GM12873 (cell line): Measurements from ENCODE around the gene RANBP1.

Experiments
- TF ChIP-seq, protein P1 (sequence below): IDR thresholded peaks from 2 replicates; pipeline ENCODE4 v1.5.1; 2012; ENCODE audit warnings: low read depth, mild to moderate bottlenecking, moderate library complexity, low read length, control low read depth; ENCODE audit not compliant: insufficient read depth; ENCODE audit errors: missing control alignments

RANBP1 gene

DNA sequence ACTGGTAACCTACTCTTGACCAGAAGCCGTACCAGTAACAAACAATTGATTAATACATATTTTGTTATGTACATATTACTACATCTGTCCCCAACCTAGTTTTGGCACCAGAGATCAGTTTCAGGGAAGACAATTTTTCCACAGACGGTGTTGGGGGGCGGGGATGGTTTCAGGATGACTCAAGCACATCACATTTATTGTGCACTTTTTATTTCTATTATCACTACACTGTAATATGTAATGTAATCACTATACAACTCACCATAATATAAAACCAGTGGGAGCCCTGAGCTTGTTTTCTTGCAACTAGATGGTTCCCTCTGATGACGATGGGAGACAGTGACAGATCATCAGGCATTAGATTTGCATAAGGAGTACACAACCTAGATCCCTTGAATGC, 20.4 kb upstream of the RANBP1 start:
- TF ChIP-seq, protein P1, sequence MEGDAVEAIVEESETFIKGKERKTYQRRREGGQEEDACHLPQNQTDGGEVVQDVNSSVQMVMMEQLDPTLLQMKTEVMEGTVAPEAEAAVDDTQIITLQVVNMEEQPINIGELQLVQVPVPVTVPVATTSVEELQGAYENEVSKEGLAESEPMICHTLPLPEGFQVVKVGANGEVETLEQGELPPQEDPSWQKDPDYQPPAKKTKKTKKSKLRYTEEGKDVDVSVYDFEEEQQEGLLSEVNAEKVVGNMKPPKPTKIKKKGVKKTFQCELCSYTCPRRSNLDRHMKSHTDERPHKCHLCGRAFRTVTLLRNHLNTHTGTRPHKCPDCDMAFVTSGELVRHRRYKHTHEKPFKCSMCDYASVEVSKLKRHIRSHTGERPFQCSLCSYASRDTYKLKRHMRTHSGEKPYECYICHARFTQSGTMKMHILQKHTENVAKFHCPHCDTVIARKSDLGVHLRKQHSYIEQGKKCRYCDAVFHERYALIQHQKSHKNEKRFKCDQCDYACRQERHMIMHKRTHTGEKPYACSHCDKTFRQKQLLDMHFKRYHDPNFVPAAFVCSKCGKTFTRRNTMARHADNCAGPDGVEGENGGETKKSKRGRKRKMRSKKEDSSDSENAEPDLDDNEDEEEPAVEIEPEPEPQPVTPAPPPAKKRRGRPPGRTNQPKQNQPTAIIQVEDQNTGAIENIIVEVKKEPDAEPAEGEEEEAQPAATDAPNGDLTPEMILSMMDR = no peak

DNA sequence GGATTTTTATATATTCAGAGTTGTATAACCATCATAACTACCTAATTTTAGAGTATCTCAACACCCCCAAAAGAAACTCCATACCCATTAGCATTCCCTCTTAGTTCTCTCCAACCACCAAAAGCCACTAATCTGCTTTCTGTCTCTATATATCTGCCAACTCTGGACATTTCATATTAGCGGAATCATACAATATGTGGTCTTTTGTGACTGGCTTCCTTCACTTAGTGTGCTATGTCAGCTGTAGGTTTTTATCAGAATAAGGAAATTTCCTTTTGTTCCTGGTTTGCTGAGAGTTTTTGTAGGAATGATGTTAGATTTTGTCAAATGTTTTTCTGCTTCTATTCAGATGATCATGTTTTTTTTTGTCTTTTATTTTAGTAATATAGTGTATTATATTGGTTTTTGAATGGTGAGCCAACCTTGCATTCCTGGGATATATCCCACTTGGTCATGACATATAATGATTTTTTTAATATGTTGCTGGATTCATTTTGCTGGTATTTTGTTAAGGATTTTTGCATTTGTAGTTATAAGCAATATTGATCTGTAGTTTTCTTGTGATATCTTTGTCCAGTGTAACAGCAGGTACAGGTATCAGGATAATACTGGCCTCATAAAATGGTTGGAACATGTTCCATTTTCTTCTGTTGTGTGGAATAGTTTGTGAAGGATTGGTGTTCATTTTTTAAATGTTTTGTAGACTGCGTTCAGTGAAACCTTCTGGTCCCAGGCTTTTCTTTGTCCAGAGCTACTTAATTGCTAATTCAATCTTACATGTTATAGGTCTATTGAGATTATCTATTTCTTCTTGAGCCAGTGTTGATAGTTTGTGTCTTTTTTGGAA, 19.1 kb upstream of the RANBP1 start:
- TF ChIP-seq, protein P1 = no peak

DNA sequence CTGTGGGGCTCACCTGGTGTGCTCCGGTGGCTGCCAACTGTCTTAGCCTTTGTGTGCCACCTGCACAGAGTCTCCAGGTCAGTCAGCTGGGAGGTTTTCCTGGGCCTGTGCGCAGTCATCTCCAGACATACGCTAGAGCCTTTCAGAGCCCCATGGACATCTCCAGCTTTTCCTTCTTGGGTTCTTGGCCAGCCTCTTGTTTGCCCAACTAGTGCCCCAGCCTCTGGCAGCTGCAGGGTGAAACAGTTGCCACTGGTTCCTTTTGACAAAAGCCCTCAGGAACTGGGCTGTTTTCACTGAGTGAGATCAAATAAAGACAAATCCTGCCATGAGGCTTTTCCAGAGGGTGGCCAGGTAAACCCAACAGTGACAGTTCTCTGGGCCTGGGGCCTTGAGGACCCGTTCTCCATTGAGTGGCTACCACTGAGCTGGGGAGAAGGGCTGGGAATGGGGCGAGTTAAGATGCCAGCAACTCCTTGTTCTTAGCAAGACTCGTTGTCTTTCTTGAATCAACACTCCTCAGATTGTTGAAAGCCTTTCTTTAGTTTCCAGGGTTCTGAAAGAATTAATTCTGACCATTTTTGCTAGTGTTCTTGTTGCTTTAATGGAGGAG, 16.7 kb upstream of the RANBP1 start:
- TF ChIP-seq, protein P1 = no peak

DNA sequence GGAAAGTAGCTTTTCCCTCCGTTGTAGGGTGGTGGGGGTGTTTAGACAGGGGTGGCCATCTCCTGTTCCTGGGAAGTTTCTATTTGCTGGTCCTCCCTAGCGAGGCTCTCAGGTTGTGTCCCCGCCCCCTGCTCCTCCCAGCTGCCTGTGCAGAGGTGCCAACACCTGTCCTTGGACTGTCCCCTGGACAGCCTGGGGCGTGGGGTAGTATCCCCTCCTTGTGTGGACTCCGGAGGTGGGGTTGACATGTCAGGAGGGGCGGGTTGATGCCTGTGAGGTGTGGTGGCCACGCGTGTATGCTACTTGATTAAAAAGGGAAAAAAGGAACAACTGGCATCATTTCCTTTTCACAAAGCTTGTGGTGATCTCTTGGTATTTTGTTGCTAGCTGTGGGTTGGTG, 14.3 kb upstream of the RANBP1 start:
- TF ChIP-seq, protein P1 = no peak

DNA sequence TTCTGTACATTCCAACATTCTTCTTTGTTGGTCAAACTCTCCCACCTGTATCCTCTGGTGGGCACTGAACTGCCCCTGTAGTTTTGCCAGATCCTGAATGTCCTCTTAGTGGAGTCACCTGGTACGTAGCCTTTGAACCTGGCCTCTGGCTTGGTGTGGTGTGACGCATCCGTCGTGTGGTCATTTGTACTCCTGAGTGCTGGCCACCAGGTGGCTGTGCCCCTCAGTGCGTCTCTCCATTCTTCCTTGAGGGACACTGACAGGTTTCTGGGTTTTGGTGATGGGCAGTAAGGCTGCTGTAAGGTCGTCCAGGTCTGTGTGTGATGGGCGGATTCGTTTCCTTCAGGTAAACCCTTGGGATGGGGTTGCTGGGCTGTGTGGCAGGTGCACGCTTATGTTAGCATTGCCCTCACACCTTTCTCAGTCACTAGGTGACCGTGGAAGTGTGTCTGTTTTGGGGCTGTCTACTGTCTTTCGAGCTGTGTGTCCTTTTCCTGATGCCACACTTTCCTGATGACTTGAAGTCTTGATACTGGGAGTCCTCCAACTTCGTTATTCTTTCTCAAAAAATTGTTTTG, 13.6 kb upstream of the RANBP1 start:
- TF ChIP-seq, protein P1 = peak; percentile 11

DNA sequence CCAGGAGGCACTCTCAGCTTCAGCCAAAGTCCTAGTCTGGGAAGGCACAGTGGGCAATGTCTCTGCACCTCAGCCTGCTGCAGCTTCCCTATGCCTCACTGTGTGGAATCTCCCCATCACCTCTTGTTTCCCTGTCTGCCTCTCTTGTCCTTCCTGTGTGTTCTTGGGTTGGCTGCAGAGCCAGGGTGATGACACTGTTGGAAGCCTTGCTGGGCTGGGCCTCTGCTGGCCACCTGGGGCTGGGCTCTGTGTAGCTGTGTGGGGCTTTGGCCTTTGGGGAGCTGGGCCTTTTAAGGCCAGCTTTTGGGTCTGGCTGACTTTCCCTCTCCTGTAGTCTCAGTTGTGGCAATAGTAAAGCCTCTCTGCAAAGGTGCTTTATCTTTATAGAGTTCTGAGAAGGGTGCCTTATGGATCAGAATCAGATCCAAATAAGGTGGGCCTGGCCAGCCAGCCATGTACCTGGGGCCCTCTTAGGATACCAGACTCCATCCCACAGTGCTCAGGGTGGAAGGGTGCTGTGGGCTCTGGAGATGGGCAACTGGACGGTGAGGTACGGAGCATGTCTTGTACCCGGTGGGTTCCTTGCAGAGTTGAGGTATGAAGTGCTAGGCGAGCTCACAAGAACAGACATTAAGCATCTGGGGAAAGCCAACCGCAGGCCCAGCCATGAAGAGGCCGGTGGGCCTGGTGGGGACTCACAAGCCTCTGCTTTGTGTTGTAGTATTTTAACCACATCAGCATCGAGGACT, 10.3 kb upstream of the RANBP1 start:
- TF ChIP-seq, protein P1 = no peak
